Measurements from ENCODE around the gene PRPF39. TPM values are rescaled to one million over a fixed set of nuclear protein-coding genes. Genes with fewer than 3 reads are reported as not detected.

Gene PRPF39
- total and polyA plus RNA-seq, 2 of the 13 experiments (the other 11 are each of a cell fraction or from before 2014, with no cell fraction given), result 44.2 to 65.0 TPM

DNA sequence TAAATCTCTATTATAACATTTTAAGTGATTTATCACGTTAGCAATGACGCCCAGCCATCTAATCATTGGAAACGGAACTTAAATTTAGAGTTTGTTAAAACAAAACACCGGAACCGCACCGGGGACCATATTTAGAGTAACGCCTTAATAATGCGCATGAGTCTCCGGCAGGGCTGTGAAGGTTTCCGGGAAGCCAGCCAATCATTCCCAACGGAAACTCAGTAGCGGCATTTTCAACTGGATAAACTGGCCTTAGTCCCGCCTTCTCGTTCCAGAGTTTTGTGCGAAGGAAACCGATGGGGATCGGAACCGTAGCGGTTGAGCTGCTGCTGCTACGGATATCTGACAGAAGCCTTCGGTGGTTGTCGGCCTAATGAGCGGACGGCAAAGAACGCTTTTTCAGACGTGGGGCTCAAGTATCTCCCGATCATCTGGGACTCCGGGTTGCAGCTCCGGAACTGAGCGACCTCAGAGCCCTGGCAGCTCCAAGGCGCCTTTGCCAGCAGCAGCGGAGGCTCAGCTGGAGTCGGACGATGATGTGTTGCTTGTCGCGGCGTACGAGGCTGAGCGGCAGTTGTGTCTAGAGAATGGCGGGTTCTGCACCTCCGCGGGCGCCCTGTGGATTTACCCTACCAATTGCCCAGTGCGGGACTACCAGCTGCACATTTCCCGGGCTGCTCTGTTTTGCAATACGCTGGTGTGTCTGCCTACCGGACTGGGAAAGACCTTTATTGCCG, 51.9 kb downstream of the PRPF39 start, which contains the start of gene FANCM (continued):
- TF ChIP-seq, protein P1, sequence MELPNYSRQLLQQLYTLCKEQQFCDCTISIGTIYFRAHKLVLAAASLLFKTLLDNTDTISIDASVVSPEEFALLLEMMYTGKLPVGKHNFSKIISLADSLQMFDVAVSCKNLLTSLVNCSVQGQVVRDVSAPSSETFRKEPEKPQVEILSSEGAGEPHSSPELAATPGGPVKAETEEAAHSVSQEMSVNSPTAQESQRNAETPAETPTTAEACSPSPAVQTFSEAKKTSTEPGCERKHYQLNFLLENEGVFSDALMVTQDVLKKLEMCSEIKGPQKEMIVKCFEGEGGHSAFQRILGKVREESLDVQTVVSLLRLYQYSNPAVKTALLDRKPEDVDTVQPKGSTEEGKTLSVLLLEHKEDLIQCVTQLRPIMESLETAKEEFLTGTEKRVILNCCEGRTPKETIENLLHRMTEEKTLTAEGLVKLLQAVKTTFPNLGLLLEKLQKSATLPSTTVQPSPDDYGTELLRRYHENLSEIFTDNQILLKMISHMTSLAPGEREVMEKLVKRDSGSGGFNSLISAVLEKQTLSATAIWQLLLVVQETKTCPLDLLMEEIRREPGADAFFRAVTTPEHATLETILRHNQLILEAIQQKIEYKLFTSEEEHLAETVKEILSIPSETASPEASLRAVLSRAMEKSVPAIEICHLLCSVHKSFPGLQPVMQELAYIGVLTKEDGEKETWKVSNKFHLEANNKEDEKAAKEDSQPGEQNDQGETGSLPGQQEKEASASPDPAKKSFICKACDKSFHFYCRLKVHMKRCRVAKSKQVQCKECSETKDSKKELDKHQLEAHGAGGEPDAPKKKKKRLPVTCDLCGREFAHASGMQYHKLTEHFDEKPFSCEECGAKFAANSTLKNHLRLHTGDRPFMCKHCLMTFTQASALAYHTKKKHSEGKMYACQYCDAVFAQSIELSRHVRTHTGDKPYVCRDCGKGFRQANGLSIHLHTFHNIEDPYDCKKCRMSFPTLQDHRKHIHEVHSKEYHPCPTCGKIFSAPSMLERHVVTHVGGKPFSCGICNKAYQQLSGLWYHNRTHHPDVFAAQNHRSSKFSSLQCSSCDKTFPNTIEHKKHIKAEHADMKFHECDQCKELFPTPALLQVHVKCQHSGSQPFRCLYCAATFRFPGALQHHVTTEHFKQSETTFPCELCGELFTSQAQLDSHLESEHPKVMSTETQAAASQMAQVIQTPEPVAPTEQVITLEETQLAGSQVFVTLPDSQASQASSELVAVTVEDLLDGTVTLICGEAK (IDR thresholded peaks at IDR 0.05), result peak; percentile 89
- TF ChIP-seq, protein P1 (CRISPR knock-in tag; IDR thresholded peaks at IDR 0.05), result peak; percentile 18; the same call in 1 of the 2 replicates
- TF ChIP-seq, protein P2, sequence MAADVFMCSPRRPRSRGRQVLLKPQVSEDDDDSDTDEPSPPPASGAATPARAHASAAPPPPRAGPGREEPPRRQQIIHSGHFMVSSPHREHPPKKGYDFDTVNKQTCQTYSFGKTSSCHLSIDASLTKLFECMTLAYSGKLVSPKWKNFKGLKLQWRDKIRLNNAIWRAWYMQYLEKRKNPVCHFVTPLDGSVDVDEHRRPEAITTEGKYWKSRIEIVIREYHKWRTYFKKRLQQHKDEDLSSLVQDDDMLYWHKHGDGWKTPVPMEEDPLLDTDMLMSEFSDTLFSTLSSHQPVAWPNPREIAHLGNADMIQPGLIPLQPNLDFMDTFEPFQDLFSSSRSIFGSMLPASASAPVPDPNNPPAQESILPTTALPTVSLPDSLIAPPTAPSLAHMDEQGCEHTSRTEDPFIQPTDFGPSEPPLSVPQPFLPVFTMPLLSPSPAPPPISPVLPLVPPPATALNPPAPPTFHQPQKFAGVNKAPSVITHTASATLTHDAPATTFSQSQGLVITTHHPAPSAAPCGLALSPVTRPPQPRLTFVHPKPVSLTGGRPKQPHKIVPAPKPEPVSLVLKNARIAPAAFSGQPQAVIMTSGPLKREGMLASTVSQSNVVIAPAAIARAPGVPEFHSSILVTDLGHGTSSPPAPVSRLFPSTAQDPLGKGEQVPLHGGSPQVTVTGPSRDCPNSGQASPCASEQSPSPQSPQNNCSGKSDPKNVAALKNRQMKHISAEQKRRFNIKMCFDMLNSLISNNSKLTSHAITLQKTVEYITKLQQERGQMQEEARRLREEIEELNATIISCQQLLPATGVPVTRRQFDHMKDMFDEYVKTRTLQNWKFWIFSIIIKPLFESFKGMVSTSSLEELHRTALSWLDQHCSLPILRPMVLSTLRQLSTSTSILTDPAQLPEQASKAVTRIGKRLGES (CRISPR knock-in tag; IDR thresholded peaks at IDR 0.05; ENCODE audit: borderline replicate concordance), result no peak
- TF ChIP-seq SALL2 (CRISPR knock-in tag; IDR thresholded peaks at IDR 0.05), result no peak
- no peak for TF ChIP-seq ZNF253 (CRISPR knock-in tag; IDR thresholded peaks at IDR 0.05; ENCODE audit: borderline replicate concordance)
- peak; percentile 93 for TF ChIP-seq KAT8 (CRISPR knock-in tag; IDR thresholded peaks at IDR 0.05)
- TF ChIP-seq RFXAP (CRISPR knock-in tag; IDR thresholded peaks at IDR 0.05; ENCODE audit: borderline replicate concordance), result 0 out of 2 replicates have a peak, but pooled peaks have one; percentile 20
- no peak for TF ChIP-seq ZNF33B (CRISPR knock-in tag; IDR thresholded peaks at IDR 0.05)
- no peak for TF ChIP-seq PREB (CRISPR knock-in tag; IDR thresholded peaks at IDR 0.05)
- TF ChIP-seq SALL1 (CRISPR knock-in tag; IDR thresholded peaks at IDR 0.05), result peak; percentile 50
- TF ChIP-seq CEBPG (CRISPR knock-in tag; IDR thresholded peaks at IDR 0.05), result 0 out of 2 replicates have a peak, but pooled peaks have one; percentile 5
- peak; percentile 66; the same call in 1 of the 2 replicates for TF ChIP-seq YEATS4 (CRISPR knock-in tag; IDR thresholded peaks at IDR 0.05; ENCODE audit: borderline replicate concordance)
- TF ChIP-seq ZSCAN29 (CRISPR knock-in tag; conservative IDR thresholded peaks at IDR 0.05), result 0 out of 2 replicates have a peak, but pooled peaks have one; percentile 18

Data from HepG2 (cell line).